GM12874 (cell line): Measurements from ENCODE around the gene CDC26.

ENCODE experiments used
- TF ChIP-seq, protein P1 (sequence below): IDR thresholded peaks from 2 replicates; pipeline ENCODE4 v1.5.1; 2011; ENCODE audit warnings: low read depth, mild to moderate bottlenecking, control low read depth, low read length, moderate library complexity; ENCODE audit not compliant: insufficient read depth

The CDC26 gene

DNA sequence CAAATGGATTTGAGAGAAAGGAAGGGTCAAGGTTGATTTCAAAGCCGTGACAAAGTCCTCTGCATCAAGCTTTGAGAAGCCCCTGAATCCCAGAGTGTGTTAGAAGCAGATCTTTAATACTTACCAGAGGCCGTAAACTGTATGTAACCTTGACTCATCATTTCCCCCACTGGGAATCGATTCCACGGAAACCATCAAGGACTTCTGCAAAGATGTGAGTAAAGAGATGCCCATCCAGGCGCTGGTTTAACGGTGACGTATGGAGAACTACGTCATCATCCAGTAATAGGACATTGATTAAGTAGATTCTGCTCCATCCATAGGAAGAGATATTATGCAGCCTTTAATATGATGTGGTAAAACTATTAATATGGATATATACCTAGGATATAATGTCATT lies 26.2 kb upstream of the CDC26 start:
- TF ChIP-seq, protein P1, sequence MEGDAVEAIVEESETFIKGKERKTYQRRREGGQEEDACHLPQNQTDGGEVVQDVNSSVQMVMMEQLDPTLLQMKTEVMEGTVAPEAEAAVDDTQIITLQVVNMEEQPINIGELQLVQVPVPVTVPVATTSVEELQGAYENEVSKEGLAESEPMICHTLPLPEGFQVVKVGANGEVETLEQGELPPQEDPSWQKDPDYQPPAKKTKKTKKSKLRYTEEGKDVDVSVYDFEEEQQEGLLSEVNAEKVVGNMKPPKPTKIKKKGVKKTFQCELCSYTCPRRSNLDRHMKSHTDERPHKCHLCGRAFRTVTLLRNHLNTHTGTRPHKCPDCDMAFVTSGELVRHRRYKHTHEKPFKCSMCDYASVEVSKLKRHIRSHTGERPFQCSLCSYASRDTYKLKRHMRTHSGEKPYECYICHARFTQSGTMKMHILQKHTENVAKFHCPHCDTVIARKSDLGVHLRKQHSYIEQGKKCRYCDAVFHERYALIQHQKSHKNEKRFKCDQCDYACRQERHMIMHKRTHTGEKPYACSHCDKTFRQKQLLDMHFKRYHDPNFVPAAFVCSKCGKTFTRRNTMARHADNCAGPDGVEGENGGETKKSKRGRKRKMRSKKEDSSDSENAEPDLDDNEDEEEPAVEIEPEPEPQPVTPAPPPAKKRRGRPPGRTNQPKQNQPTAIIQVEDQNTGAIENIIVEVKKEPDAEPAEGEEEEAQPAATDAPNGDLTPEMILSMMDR, result no peak

GRCh38 chr9:113299800-113300292 lies 24.5 kb upstream of the CDC26 start:
- TF ChIP-seq, protein P1, result no peak

DNA sequence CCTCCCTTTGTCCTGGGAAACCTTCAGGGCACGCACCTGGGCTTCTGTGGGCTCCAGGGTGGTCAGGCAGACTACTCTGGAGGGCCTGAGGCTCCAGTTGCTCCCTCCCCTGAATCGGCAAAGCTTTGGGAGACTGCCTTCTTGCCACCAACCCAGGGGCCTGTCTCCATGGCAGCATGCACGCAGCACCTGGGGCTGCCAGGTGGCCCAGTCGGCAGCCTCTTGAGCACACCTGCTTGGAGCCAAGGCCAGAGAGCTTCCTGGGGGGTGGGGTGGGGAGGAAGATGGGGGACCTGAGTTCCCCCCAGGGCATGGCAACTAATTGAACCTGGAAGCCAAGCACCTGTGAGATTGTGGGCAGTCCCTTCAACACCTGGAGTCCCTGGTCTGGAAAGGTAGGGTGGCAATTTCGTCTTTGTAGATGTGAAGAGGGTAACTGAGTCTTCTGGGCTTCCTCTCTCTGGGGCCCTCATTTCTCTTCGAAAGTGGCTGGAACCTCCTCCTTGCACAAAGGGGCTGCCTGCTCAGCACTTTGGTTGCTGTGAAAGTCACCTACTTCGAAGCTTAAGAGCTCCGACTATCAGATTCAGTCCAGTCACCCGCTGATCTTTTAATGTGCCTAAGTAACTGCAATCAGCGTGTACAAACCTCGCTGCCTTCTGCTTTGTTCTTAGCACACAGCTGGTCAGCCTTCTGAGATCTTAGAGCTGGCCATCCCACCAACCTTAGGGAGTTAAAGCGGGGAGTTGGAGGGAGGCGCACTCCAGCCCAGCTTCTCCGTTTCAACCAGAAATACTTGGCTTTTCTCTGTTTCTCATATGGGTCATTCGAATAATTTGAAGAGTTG lies 23.8 kb upstream of the CDC26 start:
- TF ChIP-seq, protein P1, result no peak

DNA sequence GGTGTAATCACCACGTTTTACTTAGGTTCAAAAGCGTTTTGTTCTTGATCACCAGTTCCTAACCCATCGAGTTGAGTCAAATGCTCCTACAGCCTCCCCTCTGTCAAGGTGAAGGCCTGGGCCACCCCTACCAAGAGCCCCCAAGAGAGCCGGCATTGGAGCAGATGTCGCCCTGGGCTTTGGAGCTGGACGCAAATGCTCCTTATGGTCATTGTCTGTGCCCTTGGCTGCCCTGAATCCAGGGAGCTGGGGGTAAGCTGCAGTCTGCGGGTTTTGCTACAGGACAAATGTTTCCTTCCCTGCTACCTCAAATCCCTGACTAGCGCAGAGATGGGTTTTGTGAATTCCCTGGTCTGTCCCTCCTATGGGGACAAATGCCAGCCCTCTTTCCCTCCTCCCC lies 22.9 kb upstream of the CDC26 start:
- TF ChIP-seq, protein P1, result no peak

- TF ChIP-seq, protein P1, result no peak
Measured at GRCh38 chr9:113296796-113297558, 21.6 kb upstream of the CDC26 start.

- TF ChIP-seq, protein P1, result no peak
Measured at GRCh38 chr9:113293285-113293878, 18.0 kb upstream of the CDC26 start.

DNA sequence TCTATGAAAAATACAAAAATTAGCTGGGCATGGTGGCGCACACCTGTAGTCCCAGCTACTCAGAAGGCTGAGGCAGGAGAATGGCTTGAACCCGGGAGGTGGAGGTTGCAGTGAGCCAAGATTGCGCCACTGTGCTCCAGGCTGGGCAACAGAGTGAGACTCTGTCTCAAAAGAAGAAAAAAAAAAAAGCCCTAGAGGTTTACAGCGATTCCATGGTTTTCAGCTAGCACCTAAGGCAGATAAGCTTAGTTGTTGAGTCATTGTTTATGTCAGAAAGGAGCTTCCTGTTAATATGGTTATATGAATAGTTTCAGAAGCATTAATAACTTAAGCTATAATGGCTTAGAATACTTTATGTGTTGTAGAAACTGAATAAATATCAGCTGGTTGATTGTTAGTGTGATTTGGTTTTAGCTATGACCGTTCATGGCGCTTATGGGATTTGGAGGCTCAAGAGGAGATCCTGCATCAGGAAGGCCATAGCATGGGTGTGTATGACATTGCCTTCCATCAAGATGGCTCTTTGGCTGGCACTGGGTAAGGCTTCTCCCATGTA lies 14.8 kb upstream of the CDC26 start:
- TF ChIP-seq, protein P1, result no peak
